Measurements from ENCODE around the gene TRIP13.

- TF ChIP-seq POLR2A (IDR thresholded peaks at IDR 0.05) (no peak), CTCF (IDR thresholded peaks at IDR 0.05) (no peak)
Measured at GRCh38 chr5:861442-862366, 31.0 kb upstream of the TRIP13 start.

Data from thyroid gland (tissue), 4 donors.